ENCODE results near the gene ZGRF1.
A peak's percentile ranks its signal among the peaks of the same experiment; 100 is the strongest.
"Not testable (repeated sequence)": the region's sequence is repeated elsewhere in the genome, so short reads cannot be mapped to it uniquely, and the experiment has no call there.

ZGRF1 gene

GRCh38 chr4:112644595-112645535, 8.2 kb upstream of the ZGRF1 start:
- DNase-seq (ENCODE audit: low spot score), result not testable (repeated sequence)

- no peak for DNase-seq (ENCODE audit: low spot score)
These were observed 5.8 kb upstream of the ZGRF1 start for GRCh38 chr4:112642526-112642925.

GRCh38 chr4:112637552-112637866, 800 bp upstream of the ZGRF1 start:
- no peak for DNase-seq (ENCODE audit: low spot score)

- peak; percentile 39 for DNase-seq (ENCODE audit: low spot score)
These were observed 3.1 kb downstream of the ZGRF1 start for GRCh38 chr4:112633477-112634235.

GRCh38 chr4:112626228-112626627, 10.5 kb downstream of the ZGRF1 start:
- DNase-seq (ENCODE audit: low spot score), result no peak

- DNase-seq (ENCODE audit: low spot score), result no peak
These were observed 19.7 kb downstream of the ZGRF1 start for GRCh38 chr4:112616984-112617383.

GRCh38 chr4:112612814-112613213, 23.9 kb downstream of the ZGRF1 start:
- DNase-seq (ENCODE audit: low spot score), result not testable (repeated sequence)

GRCh38 chr4:112604589-112604988, 32.1 kb downstream of the ZGRF1 start:
- DNase-seq (ENCODE audit: low spot score), result peak; percentile 43

- no peak for DNase-seq (ENCODE audit: low spot score)
These were observed 41.7 kb downstream of the ZGRF1 start for GRCh38 chr4:112594993-112595392.

GRCh38 chr4:112593438-112594133, 43.1 kb downstream of the ZGRF1 start:
- DNase-seq (ENCODE audit: low spot score), result no peak

GRCh38 chr4:112592717-112593116, 44.0 kb downstream of the ZGRF1 start:
- DNase-seq (ENCODE audit: low spot score), result no peak

- DNase-seq (ENCODE audit: low spot score), result no peak
These were observed 45.1 kb downstream of the ZGRF1 start for GRCh38 chr4:112591593-112591992.

GRCh38 chr4:112589206-112589605, 47.5 kb downstream of the ZGRF1 start:
- DNase-seq (ENCODE audit: low spot score), result no peak

GRCh38 chr4:112585977-112586736, 50.6 kb downstream of the ZGRF1 start:
- DNase-seq (ENCODE audit: low spot score), result no peak

- no peak for DNase-seq (ENCODE audit: low spot score)
These were observed 69.2 kb downstream of the ZGRF1 start for GRCh38 chr4:112567536-112567935.

GRCh38 chr4:112564706-112565270, 71.9 kb downstream of the ZGRF1 start:
- DNase-seq (ENCODE audit: low spot score), result no peak

GRCh38 chr4:112563431-112564200, 73.1 kb downstream of the ZGRF1 start:
- no peak for DNase-seq (ENCODE audit: low spot score)

- no peak for DNase-seq (ENCODE audit: low spot score)
These were observed 74.3 kb downstream of the ZGRF1 start for GRCh38 chr4:112562254-112562879.

- DNase-seq (ENCODE audit: low spot score), result no peak
These were observed 76.6 kb downstream of the ZGRF1 start for GRCh38 chr4:112560084-112560483.

- DNase-seq (ENCODE audit: low spot score), result no peak
These were observed 77.7 kb downstream of the ZGRF1 start for GRCh38 chr4:112559053-112559452.
